ENCODE data around the gene CTAG1B.
"Not testable (repeated sequence)": the region's sequence is repeated elsewhere in the genome, so short reads cannot be mapped to it uniquely, and the experiment has no call there.

Gene CTAG1B

GRCh38 chrX:154582994-154583393 is 36.1 kb downstream of the CTAG1B start:
- not testable (repeated sequence) for DNase-seq

GRCh38 chrX:154575076-154575475 is 44.0 kb downstream of the CTAG1B start:
- not testable (repeated sequence) for DNase-seq

- not testable (repeated sequence) for DNase-seq
These were observed 46.0 kb downstream of the CTAG1B start for GRCh38 chrX:154573061-154573460.

GRCh38 chrX:154570361-154570760 is 48.7 kb downstream of the CTAG1B start:
- DNase-seq: not testable (repeated sequence)
